ENCODE measurements around the gene GABRG3. TPM values are rescaled to one million over a fixed set of nuclear protein-coding genes. Genes with fewer than 3 reads are reported as not detected.

GABRG3 gene
- total and polyA plus RNA-seq, 2 donors (not counting 3 experiments of a cell fraction or from before 2014, with no cell fraction given), result not detected

DNA sequence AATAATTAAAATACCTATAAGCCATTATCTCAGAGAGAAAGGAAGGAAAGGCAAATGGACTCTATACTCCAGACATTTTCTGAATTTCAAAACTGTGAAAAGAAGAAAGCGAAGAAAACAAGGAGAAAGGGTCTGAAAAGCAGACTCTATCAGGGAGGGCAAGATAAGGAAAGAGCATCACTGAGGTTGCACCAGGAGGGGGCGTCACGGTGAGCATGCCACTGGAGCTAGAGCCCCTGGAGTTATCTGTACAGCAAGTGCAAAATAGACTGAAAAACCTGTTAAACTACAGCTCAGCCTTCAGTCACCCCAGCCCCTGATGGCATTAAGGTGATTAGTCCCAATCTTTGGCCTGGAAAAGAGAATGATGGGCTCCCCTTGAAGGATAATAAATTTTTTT is 514.3 kb downstream of the GABRG3 start:
- no peak for FAIRE-seq
- intact Hi-C loops (cut with micrococcal nuclease) (no loop called here), dilution Hi-C loops (cut with MboI; ENCODE audit: extremely low pct_ligation_motif_present, low sequenced_read_pairs) (no loop called here)

DNA sequence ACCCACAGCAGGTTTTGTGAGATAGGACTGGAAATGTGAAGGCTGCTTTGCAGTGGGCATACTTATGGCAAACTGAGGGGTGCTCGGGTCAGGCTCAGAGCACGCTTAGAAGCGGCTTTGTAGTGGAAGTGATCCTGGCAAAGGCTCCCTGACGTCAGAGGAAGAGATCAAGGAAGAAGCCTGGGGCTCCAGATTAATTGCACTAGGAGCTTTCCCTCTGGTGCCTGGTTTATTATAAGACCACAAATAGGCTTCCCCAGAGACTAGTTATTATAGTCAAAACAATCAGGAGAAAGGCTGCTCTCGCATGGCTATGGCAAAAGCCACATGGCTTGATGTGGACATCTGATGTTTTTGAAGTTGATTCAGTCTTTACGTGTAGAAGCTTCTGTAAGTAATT is 515.1 kb downstream of the GABRG3 start:
- Histone ChIP-seq H3K79me2 (ENCODE audit: control insufficient read depth, insufficient read depth, low read length) (no peaks in the 10 kb centered on the region), H3K27me3 (ENCODE audit: control insufficient read depth in 2 of 2, insufficient read depth in 2 of 2, low read length in 2 of 2) (no peaks in the 10 kb centered on the region), H3K27ac (ENCODE audit: insufficient read depth, low read depth, low read length) (no peak overlapping the region), H3K36me3 (ENCODE audit: control insufficient read depth in 2 of 2, extremely low read depth in 1 of 2, insufficient read depth in 2 of 2, low read length in 2 of 2) (no peaks in the 10 kb centered on the region), H3K4me1 (ENCODE audit: control insufficient read depth, extremely low read depth, insufficient read depth, low read length) (no peaks in the 10 kb centered on the region), H2AFZ (ENCODE audit: low read depth, low read length) (no peak overlapping the region), H3K4me3 (replicated peaks in 1 of 3; ENCODE audit: insufficient read depth in 1 of 3, low read depth in 1 of 3, low read length in 3 of 3) (no peak overlapping the region), H3K4me2 (ENCODE audit: insufficient read depth, low read length) (no peak overlapping the region), H3K9me3 (replicated peaks; ENCODE audit: control insufficient read depth, insufficient read depth, low read length) (no peaks in the 10 kb centered on the region), H3K9ac (replicated peaks; ENCODE audit: extremely low read depth, insufficient read depth, low read length) (no peak overlapping the region), H4K20me1 (replicated peaks; ENCODE audit: control insufficient read depth, extremely low read depth, insufficient read depth, low read length) (no peaks in the 10 kb centered on the region), H3K9me1 (replicated peaks; ENCODE audit: control insufficient read depth, extremely low read depth, insufficient read depth, low read length) (no peaks in the 10 kb centered on the region)
- ChIA-PET CTCF (no interaction called here), POLR2A (no interaction called here)
- DNase-seq (ENCODE audit: low read depth, low spot score), result no peak
- TF ChIP-seq FOS (IDR thresholded peaks at IDR 0.05; ENCODE audit: borderline replicate concordance, insufficient read depth, low read length) (no peak), MYC (IDR thresholded peaks at IDR 0.05; ENCODE audit: low read depth, low read length) (no peak), GATA2 (IDR thresholded peaks at IDR 0.05; ENCODE audit: insufficient read depth, insufficient read length, low read depth, low read length) (no peak), POLR2A (IDR thresholded peaks at IDR 0.05; ENCODE audit: low read depth, low read length) (no peak), POLR2AphosphoS5 (IDR thresholded peaks at IDR 0.05; ENCODE audit: insufficient read depth, low read depth, low read length) (no peak), JUN (IDR thresholded peaks at IDR 0.05; ENCODE audit: borderline replicate concordance, insufficient read depth, insufficient read length, low read depth) (no peak), EZH2 (IDR thresholded peaks at IDR 0.05; ENCODE audit: borderline replicate concordance, low read depth, low read length, severe bottlenecking) (no peak)
- TF ChIP-seq, protein P1, sequence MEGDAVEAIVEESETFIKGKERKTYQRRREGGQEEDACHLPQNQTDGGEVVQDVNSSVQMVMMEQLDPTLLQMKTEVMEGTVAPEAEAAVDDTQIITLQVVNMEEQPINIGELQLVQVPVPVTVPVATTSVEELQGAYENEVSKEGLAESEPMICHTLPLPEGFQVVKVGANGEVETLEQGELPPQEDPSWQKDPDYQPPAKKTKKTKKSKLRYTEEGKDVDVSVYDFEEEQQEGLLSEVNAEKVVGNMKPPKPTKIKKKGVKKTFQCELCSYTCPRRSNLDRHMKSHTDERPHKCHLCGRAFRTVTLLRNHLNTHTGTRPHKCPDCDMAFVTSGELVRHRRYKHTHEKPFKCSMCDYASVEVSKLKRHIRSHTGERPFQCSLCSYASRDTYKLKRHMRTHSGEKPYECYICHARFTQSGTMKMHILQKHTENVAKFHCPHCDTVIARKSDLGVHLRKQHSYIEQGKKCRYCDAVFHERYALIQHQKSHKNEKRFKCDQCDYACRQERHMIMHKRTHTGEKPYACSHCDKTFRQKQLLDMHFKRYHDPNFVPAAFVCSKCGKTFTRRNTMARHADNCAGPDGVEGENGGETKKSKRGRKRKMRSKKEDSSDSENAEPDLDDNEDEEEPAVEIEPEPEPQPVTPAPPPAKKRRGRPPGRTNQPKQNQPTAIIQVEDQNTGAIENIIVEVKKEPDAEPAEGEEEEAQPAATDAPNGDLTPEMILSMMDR (IDR thresholded peaks at IDR 0.05; ENCODE audit: extremely low read depth in 1 of 2, insufficient read depth in 1 of 2, low read depth in 1 of 2, low read length in 2 of 2), result no peak
- TF ChIP-seq, protein P2, sequence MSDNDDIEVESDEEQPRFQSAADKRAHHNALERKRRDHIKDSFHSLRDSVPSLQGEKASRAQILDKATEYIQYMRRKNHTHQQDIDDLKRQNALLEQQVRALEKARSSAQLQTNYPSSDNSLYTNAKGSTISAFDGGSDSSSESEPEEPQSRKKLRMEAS (IDR thresholded peaks at IDR 0.05; ENCODE audit: insufficient read depth, insufficient read length), result no peak
- intact Hi-C loops (cut with micrococcal nuclease) (no loop called here), dilution Hi-C loops (cut with MboI; ENCODE audit: extremely low pct_ligation_motif_present, low sequenced_read_pairs) (no loop called here)
- no TSS peak for BruUV-seq (replicated peaks)
- no peak for FAIRE-seq

More for the DNA sequence above, 514.3 kb downstream of the GABRG3 start:
- Histone ChIP-seq H3K36me3 (ENCODE audit: control insufficient read depth in 2 of 2, extremely low read depth in 1 of 2, insufficient read depth in 2 of 2, low read length in 2 of 2) (no peaks in the 10 kb centered on the region), H3K4me2 (ENCODE audit: insufficient read depth, low read length) (no peak overlapping the region), H3K27ac (ENCODE audit: insufficient read depth, low read depth, low read length) (no peak overlapping the region), H3K9me3 (replicated peaks; ENCODE audit: control insufficient read depth, insufficient read depth, low read length) (no peaks in the 10 kb centered on the region), H3K4me3 (replicated peaks in 1 of 3; ENCODE audit: insufficient read depth in 1 of 3, low read depth in 1 of 3, low read length in 3 of 3) (no peak overlapping the region), H4K20me1 (replicated peaks; ENCODE audit: control insufficient read depth, extremely low read depth, insufficient read depth, low read length) (no peaks in the 10 kb centered on the region), H3K4me1 (ENCODE audit: control insufficient read depth, extremely low read depth, insufficient read depth, low read length) (no peaks in the 10 kb centered on the region), H3K79me2 (ENCODE audit: control insufficient read depth, insufficient read depth, low read length) (no peaks in the 10 kb centered on the region), H2AFZ (ENCODE audit: low read depth, low read length) (no peak overlapping the region), H3K9ac (replicated peaks; ENCODE audit: extremely low read depth, insufficient read depth, low read length) (no peak overlapping the region), H3K27me3 (ENCODE audit: control insufficient read depth in 2 of 2, insufficient read depth in 2 of 2, low read length in 2 of 2) (no peaks in the 10 kb centered on the region), H3K9me1 (replicated peaks; ENCODE audit: control insufficient read depth, extremely low read depth, insufficient read depth, low read length) (no peaks in the 10 kb centered on the region)
- TF ChIP-seq POLR2A (IDR thresholded peaks at IDR 0.05; ENCODE audit: low read depth, low read length), result no peak
- no peak for TF ChIP-seq MYC (IDR thresholded peaks at IDR 0.05; ENCODE audit: low read depth, low read length)
- TF ChIP-seq, protein P2 (IDR thresholded peaks at IDR 0.05; ENCODE audit: insufficient read depth, insufficient read length), result no peak
- TF ChIP-seq GATA2 (IDR thresholded peaks at IDR 0.05; ENCODE audit: insufficient read depth, insufficient read length, low read depth, low read length), result no peak
- TF ChIP-seq, protein P1 (IDR thresholded peaks at IDR 0.05; ENCODE audit: extremely low read depth in 1 of 2, insufficient read depth in 1 of 2, low read depth in 1 of 2, low read length in 2 of 2), result no peak
- no peak for TF ChIP-seq FOS (IDR thresholded peaks at IDR 0.05; ENCODE audit: borderline replicate concordance, insufficient read depth, low read length)
- ChIA-PET POLR2A (no interaction called here), CTCF (no interaction called here)
- no TSS peak for BruUV-seq (replicated peaks)
- DNase-seq (ENCODE audit: low read depth, low spot score), result no peak

Data from endothelial cell of umbilical vein (primary cell).